GM13976 (cell line): ENCODE data around the gene RNPS1.

ENCODE experiments used
- DNase-seq: peaks from one replicate; pipeline ENCODE4 v3.0.0; 2012; ENCODE audit warnings: low spot score
- in situ Hi-C: fragments of 300-500 bp; cut with MboI; formaldehyde crosslinking; loops from one replicate; pipeline ENCODE4 v1.12.0; 2022; ENCODE audit warnings: low sequenced_read_pairs, mixed read lengths, inconsistent platforms; ENCODE audit not compliant: unreplicated experiment
- TF ChIP-seq, protein P1 (sequence below): IDR thresholded peaks from 2 replicates; pipeline ENCODE4 v1.5.1; 2012; ENCODE audit warnings: borderline replicate concordance, mild to moderate bottlenecking; ENCODE audit not compliant: insufficient read depth; ENCODE audit errors: extremely low read depth, missing control alignments, control extremely low read depth

RNPS1 gene

DNA sequence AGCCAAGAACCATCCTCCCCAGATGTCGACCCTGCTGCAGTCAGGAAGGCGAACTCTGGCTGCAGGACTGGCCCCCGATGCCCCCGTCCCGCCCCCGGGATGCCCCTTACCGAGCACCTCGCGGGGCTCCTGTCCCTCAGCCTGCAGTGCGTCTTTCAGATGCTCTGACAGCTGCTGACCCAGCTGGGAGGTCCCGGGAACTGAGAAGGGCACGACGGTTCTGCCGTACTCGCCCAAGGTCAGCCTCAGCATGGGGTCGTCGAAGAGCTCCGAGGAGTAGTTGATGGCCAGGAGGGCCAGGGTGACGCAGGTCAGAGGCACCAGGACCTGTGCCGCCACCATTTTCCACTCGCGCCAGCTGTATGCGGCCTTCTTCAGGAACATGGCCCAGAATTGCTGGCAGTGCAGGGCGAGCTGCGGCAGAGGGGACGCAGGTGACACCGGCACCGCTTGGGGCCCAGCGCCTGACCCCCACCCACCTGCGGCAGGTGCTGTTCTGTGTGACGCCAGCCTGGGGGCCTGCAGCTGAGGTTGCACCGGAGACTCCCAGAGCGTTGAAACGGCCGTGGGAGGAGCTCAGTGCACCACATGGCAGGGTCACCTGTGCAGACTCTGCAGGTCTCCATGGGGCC, 20.1 kb upstream of the RNPS1 start:
- no peak for DNase-seq
- in situ Hi-C loops: no loop called here
- TF ChIP-seq, protein P1, sequence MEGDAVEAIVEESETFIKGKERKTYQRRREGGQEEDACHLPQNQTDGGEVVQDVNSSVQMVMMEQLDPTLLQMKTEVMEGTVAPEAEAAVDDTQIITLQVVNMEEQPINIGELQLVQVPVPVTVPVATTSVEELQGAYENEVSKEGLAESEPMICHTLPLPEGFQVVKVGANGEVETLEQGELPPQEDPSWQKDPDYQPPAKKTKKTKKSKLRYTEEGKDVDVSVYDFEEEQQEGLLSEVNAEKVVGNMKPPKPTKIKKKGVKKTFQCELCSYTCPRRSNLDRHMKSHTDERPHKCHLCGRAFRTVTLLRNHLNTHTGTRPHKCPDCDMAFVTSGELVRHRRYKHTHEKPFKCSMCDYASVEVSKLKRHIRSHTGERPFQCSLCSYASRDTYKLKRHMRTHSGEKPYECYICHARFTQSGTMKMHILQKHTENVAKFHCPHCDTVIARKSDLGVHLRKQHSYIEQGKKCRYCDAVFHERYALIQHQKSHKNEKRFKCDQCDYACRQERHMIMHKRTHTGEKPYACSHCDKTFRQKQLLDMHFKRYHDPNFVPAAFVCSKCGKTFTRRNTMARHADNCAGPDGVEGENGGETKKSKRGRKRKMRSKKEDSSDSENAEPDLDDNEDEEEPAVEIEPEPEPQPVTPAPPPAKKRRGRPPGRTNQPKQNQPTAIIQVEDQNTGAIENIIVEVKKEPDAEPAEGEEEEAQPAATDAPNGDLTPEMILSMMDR: no peak

DNA sequence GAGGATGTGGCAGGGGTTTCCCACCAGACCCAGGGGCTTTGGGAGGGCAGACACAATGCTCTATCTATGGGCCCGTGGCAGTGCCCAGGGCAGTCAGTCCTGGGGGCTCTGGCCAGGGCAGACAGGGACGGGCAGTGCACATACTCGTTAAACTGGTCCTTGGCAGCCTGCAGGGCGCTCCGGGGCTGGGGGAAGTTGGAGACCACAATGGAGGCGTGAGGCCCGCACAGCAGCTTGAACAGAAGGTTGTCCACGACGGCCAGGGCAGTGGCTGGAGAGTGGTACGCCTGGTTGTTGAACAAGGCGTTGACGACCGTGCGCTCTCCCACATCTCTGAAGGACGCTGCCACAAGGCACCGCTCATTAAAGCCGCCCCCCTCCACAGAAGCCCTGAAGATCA, 18.6 kb upstream of the RNPS1 start:
- in situ Hi-C loops: no loop called here
- TF ChIP-seq, protein P1: no peak
- DNase-seq: no peak

DNA sequence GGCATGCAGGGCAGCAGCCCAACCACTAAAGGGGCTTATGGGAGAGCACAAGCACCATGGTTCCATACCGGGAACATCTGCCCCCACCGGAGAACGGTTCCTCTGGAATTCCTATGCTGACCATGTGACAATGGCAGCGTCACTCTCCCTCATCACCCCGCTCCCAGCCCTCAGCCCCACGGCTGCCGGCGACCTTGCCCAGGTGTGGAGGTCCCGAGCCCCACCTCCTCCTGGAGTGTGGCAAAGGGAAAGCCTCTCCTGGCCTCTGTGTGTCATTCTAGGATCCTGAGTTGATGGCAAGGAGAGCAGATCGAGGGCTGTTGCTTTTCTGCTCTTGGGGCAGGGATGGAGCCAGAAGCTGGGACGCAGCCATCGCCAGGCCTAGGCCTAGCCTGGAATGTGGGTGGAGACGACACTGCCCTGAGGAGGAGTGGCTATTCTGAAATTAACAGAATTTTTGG, 17.8 kb upstream of the RNPS1 start:
- DNase-seq: no peak
- in situ Hi-C loops: no loop called here
- TF ChIP-seq, protein P1: no peak

DNA sequence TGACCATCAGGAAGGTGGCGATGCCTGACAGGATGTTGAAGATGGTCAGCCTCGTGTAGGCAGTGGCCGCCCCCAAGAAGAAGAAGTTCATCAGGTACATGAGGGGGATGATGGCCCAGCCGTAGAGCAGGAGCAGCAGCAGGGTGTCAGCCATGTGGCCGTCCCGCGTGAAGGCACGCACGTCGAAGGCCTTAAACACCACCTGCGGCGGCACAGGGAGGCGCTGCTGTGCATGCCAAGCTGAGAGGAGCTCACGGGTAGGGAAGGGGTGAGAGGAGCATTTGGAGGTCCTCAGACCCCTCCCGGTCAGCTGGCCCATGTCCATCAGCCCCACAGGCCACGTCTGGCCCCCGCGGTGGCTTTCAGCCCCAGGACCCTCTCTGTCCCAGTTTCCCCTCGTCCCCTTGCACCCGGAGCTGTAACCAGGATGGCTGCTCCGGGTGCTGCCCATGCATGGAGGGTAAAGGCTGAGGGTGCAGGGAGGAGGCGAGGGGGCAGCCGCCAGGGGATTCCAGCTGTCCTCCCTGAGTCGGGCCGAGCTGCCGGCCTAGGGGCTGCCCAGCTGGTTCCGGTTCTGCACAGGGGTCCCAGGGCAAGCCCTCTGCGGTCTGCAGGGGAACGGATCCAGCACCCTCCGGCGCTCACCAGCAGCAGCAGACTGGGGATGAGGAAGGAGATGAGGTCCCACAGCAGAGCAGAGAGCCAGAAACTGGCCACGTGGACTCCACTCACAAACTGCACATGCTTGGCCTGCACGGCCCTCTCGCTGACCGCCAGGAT, 17.1 kb upstream of the RNPS1 start:
- no peak for DNase-seq
- TF ChIP-seq, protein P1: no peak
- in situ Hi-C loops: no loop called here

DNA sequence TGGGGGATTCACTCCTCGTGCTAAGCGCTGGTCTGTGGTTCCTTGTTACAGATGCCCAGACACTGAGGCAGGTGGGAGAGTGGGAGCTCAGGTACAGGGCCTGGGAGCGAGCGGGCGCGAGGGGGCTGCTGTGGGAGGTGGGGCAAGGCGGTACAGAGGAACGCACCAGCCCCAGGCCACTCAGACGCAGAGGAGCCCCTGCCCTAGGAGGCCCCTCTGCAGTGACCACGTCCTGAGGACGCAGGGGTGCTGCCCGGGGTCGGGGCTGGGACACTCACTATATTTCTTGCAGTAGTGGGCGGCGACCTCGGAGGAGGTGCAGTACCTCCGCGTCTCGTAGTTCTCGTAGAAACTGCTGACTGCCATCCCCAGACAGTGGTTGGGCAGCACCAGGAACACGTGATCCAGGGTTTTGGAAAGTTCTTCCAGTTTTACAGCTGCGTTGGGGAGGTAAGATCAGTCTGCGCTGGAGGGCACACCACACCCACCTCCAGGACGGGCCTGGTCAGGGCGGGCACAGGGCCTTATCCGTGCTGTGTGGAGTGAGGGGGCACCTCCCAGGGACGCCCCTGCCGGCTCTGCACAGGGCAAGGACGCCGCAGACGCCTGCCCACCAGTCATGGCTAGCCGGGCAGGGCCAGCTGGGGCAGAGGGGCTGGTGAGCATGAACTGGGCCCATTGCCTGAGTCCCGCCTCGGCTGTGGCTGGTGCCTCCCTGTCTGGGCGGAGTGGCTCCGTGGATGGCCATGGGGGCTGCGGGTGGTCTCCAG, 16.3 kb upstream of the RNPS1 start:
- no peak for DNase-seq
- in situ Hi-C loops: no loop called here
- TF ChIP-seq, protein P1: no peak

DNA sequence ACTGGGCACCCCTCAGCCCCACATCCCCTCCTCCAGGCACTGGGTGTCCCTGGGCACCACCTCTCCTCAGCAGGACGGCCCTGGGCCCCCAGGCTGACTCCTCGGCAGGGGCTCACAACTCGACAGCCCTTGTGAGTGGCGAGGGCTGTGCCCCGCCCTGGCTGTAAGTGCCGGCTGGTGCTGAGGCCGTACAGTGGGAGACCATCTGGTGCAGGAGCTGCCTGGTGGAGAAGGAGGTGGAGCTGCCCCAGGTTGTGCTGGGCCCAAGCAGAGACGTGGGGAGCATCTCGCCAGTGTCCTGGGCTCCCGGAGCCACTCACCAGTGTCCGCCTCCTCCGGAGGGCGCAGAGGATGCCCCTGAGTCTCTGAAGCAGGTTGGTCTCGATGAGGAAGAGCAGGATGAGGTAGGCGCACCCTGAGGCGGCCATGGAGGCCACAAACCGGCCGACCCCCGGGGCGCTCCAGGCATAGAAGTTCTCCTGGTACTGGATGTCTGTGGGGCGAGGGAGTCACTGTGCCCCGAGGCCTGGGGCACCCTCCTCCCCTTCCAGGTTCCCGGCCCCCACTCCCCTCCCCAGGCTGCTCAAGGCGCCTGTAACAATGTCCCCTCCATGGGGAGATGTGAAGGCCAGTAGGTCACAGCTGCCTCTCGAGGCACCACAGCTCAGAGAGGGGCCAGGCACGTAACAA, 15.1 kb upstream of the RNPS1 start:
- in situ Hi-C loops: no loop called here
- no peak for DNase-seq
- TF ChIP-seq, protein P1: no peak
